Upper lobe of left lung (tissue), 6 donors: ENCODE data around the gene NOD1. TPM values are rescaled to one million over a fixed set of nuclear protein-coding genes. Genes with fewer than 3 reads are reported as not detected.
"Not testable (repeated sequence)": the region's sequence is repeated elsewhere in the genome, so short reads cannot be mapped to it uniquely, and the experiment has no call there.

Experiments used
- ATAC-seq, 2 donors: fragments of 200-7000 bp; cut with Tn5 transposase; one replicate each; pipeline ENCODE4 v1.9.1; 2022; ENCODE audit warnings: mild to moderate bottlenecking in 2 of 2, moderate library complexity in 2 of 2; ENCODE audit not compliant: low FRiP score in 2 of 2
- DNase-seq, 2 donors: peaks; one replicate each; pipeline ENCODE4 v3.0.0-alpha.2; 2019 to 2020
- H3K27ac ChIP-seq, 4 donors: fragments of 200-600 bp; sonication (generic); one replicate each; pipeline ENCODE4 v1.5.1; 2016 to 2019
- H3K27me3 ChIP-seq, 4 donors: fragments of 200-600 bp; sonication (generic); one replicate each; pipeline ENCODE4 v1.5.1; 2017 to 2019
- H3K36me3 ChIP-seq, 4 donors: fragments of 200-600 bp; sonication (generic); one replicate each; pipeline ENCODE4 v1.5.1; 2016 to 2019
- H3K4me1 ChIP-seq, 4 donors: fragments of 200-600 bp; sonication (generic); one replicate each; pipeline ENCODE4 v1.5.1; 2018 to 2019
- H3K4me3 ChIP-seq, 4 donors: fragments of 200-600 bp; sonication (generic); one replicate each; pipeline ENCODE4 v1.5.1; 2017 to 2019; ENCODE audit warnings: mild to moderate bottlenecking in 2 of 4, moderate library complexity in 1 of 4
- H3K9me3 ChIP-seq, 4 donors: fragments of 200-600 bp; sonication (generic); one replicate each; pipeline ENCODE4 v1.5.1; 2018 to 2019
- EP300 ChIP-seq, 4 donors: sonication (generic); formaldehyde crosslinking; IDR thresholded peaks; one replicate each; pipeline ENCODE4 v1.5.1; 2017; ENCODE audit warnings: antibody characterized with exemption in 4 of 4, control low read depth in 2 of 4
- POLR2A ChIP-seq, 4 donors: fragments of 450-650 bp; IDR thresholded peaks; one replicate each; pipeline ENCODE4 v1.5.1; 2016 to 2017; ENCODE audit warnings: antibody characterized with exemption in 4 of 4, mild to moderate bottlenecking in 2 of 4
- POLR2AphosphoS5 ChIP-seq, 2 donors: sonication (generic); formaldehyde crosslinking; IDR thresholded peaks; one replicate each; pipeline ENCODE4 v1.5.1; 2017; ENCODE audit warnings: antibody characterized with exemption in 2 of 2
- WGBS, 2 donors: methylation state at CpG; one replicate each; pipeline ENCODE4 v1.1.5; 2017 to 2018; 5-methylcytosine and 5-hydroxymethylcytosine counted together
- total RNA-seq, 6 donors: library from RNA; depleted of rRNA in 4 of 6; stranded (reverse); fragments of >200 nt in 4 of 6; gene quantifications; one replicate each; pipeline versions ENCODE4 v1.1.0 to v1.2.1, GENCODE V29; 2016 to 2021
- TF ChIP-seq, protein P1 (sequence below), 6 experiments: fragments of 450-650 bp in 4 of 6; fragments of 200-600 bp in 2 of 6; sonication (generic) in 2 of 6; IDR thresholded peaks; one replicate each; pipeline ENCODE4 v1.5.1; 2016 to 2019; ENCODE audit warnings: antibody characterized with exemption in 6 of 6
- donor health status: DM: no; HTN: no; CAD: no; lungs with moderate emphysema.
- donor health status: DM: no; HTN: yes; CAD: no; lungs with severe emphysema.

Gene NOD1
- total RNA-seq, 6 donors from 2014 or later: 24.7 to 71.2 (median 38.0) TPM

DNA sequence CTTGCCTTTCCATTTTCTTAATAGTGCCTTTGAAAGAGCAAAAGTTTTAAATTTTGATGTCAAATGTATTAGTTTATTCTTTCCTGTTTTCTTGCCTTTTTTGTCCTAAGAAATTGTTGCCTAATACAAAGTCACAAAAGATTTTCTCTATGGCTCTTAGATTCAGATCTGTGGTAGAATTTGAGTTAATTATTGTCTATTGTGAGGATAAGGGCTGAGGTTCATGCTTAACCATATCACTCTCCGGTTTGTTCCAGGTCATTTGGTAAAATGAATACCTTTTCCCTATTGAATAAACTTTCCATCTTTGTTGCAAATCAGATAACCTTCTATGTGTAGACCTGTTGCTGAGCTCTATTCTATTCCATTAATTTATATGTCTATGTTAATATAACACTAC is 96.0 kb downstream of the NOD1 start:
- no peaks in the 10 kb centered on the region for H3K4me1 ChIP-seq
- 92 to 93% methylated on average over 1 of the region's 1 CpG for WGBS, 2 donors
- H3K27ac ChIP-seq: no peak overlapping the region
- TF ChIP-seq POLR2AphosphoS5 (IDR thresholded peaks at IDR 0.05) (no peak), EP300 (IDR thresholded peaks at IDR 0.05) (no peak), POLR2A (IDR thresholded peaks at IDR 0.05) (no peak)
- TF ChIP-seq, protein P1, sequence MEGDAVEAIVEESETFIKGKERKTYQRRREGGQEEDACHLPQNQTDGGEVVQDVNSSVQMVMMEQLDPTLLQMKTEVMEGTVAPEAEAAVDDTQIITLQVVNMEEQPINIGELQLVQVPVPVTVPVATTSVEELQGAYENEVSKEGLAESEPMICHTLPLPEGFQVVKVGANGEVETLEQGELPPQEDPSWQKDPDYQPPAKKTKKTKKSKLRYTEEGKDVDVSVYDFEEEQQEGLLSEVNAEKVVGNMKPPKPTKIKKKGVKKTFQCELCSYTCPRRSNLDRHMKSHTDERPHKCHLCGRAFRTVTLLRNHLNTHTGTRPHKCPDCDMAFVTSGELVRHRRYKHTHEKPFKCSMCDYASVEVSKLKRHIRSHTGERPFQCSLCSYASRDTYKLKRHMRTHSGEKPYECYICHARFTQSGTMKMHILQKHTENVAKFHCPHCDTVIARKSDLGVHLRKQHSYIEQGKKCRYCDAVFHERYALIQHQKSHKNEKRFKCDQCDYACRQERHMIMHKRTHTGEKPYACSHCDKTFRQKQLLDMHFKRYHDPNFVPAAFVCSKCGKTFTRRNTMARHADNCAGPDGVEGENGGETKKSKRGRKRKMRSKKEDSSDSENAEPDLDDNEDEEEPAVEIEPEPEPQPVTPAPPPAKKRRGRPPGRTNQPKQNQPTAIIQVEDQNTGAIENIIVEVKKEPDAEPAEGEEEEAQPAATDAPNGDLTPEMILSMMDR (IDR thresholded peaks at IDR 0.05): no peak
- H3K27me3 ChIP-seq: no peaks in the 10 kb centered on the region
- H3K9me3 ChIP-seq: peaks cover 0 to 7% (median 0%) of the 10 kb centered on the region in 4 donors
- H3K4me3 ChIP-seq: no peak overlapping the region
- no peaks in the 10 kb centered on the region for H3K36me3 ChIP-seq
- DNase-seq (no peak), ATAC-seq (no peak)

DNA sequence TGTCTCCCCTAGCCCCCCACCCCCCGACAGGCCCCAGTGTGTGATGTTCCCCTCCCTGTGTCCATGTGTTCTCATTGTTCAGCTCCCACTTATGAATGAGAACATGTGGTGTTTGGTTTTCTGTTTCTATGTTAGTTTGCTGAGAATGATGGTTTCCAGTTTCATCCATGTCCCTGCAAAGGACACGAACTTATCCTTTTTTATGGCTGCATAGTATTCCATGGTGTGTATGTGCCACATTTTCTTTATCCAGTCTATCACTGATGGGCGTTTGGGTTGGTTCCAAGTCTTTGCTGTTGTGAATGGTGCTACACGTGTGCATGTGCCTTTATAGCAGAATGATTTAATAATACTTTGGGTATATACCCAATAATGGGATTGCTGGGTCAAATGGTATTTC is 97.8 kb downstream of the NOD1 start:
- not testable (repeated sequence) for H3K27ac ChIP-seq, H3K4me3 ChIP-seq, ATAC-seq, DNase-seq, H3K27me3 ChIP-seq, H3K4me1 ChIP-seq, H3K9me3 ChIP-seq, H3K36me3 ChIP-seq
- WGBS, 2 donors: 95 to 100% methylated on average over 4 of the region's 4 CpGs

DNA sequence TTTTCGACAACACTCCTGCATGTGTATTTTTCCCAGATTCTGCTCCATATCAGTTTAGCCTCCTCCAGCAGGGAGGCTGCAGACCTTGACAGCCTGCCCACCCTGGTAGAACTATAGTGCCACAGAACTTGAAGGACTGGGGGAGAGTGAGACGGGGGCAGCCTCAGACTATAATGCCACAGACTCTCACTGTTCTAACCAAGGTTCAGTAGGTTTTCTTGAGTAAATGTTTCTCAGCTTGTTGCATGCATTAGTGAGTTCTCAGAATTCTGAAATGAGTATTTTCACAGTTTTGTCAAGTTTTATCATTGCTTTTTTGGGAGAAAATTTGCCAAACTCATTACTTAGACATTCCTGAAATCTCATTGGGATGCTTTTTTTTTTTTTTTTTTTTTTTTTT is 98.3 kb downstream of the NOD1 start:
- no peak for ATAC-seq

DNA sequence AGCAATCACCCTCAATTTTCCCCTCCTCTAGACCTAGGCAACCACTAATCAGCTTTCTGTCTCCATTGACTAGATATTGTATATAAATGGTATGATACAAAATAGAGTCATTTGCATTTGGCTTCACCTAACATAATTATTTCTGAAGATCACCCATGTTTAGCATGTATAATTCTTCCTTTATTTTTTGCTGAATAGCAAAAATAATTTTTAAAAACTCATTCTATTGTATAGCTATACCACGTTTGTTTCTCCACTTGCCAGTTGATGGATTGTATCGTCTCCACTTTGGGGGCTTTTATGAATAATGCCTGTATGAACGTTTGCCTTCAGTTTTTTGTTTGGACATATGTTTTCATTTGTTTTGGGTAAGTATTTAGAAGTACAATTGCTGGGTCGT is 98.8 kb downstream of the NOD1 start:
- ATAC-seq (no peak), DNase-seq (no peak)
- no peak overlapping the region for H3K4me3 ChIP-seq
- H3K36me3 ChIP-seq: no peaks in the 10 kb centered on the region
- H3K27me3 ChIP-seq: no peaks in the 10 kb centered on the region
- no peak overlapping the region for H3K27ac ChIP-seq
- TF ChIP-seq, protein P1 (IDR thresholded peaks at IDR 0.05): no peak
- TF ChIP-seq POLR2AphosphoS5 (IDR thresholded peaks at IDR 0.05) (no peak), EP300 (IDR thresholded peaks at IDR 0.05) (no peak), POLR2A (IDR thresholded peaks at IDR 0.05) (no peak)
- peaks cover 0 to 7% (median 0%) of the 10 kb centered on the region in 4 donors for H3K9me3 ChIP-seq
- H3K4me1 ChIP-seq: no peaks in the 10 kb centered on the region
- WGBS, 2 donors: 82 to 85% methylated on average over 4 of the region's 4 CpGs

More for the DNA sequence above, 98.3 kb downstream of the NOD1 start:
- no peaks in the 10 kb centered on the region for H3K4me1 ChIP-seq
- H3K27ac ChIP-seq: no peak overlapping the region
- TF ChIP-seq POLR2A (IDR thresholded peaks at IDR 0.05) (no peak), POLR2AphosphoS5 (IDR thresholded peaks at IDR 0.05) (no peak), EP300 (IDR thresholded peaks at IDR 0.05) (no peak)
- TF ChIP-seq, protein P1 (IDR thresholded peaks at IDR 0.05): no peak
- H3K36me3 ChIP-seq: no peaks in the 10 kb centered on the region
- DNase-seq: no peak
- H3K9me3 ChIP-seq: peaks cover 0 to 7% (median 0%) of the 10 kb centered on the region in 4 donors
- no peak overlapping the region for H3K4me3 ChIP-seq
- no peaks in the 10 kb centered on the region for H3K27me3 ChIP-seq
- WGBS, 2 donors: 97 to 100% methylated on average over 2 of the region's 2 CpGs

DNA sequence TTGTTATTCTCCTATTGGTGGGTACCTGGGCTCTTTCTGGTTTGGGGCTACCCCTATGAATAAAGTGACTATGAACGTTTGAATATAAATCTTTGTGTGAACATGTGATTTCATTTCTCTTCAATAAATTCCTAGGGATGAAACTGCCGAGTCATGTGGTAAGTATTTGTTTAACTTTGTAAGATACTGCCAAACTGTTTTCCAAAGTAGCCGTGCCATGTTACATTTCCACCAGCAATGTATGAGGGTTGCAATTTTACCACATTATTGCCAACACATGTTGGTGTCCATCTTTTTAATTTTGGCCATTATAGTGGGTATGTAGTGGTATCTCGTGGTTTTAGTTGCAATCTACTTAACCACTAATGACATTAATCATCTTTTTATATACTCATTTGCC is 99.5 kb downstream of the NOD1 start:
- Histone ChIP-seq H3K4me3 (no peak overlapping the region), H3K9me3 (peaks cover 0 to 7% (median 0%) of the 10 kb centered on the region in 4 donors), H3K4me1 (no peaks in the 10 kb centered on the region), H3K27me3 (no peaks in the 10 kb centered on the region), H3K27ac (no peak overlapping the region), H3K36me3 (no peaks in the 10 kb centered on the region)
- TF ChIP-seq, protein P1 (IDR thresholded peaks at IDR 0.05): no peak
- TF ChIP-seq POLR2A (IDR thresholded peaks at IDR 0.05) (no peak), EP300 (IDR thresholded peaks at IDR 0.05) (no peak), POLR2AphosphoS5 (IDR thresholded peaks at IDR 0.05) (no peak)
- 62 to 64% methylated on average over 4 of the region's 4 CpGs for WGBS, 2 donors
- ATAC-seq (no peak), DNase-seq (no peak)
